HepG2 (cell line): Measurements from ENCODE around the gene PRKCZ. TPM values are rescaled to one million over a fixed set of nuclear protein-coding genes. Genes with fewer than 3 reads are reported as not detected.
A peak's percentile ranks its signal among the peaks of the same experiment; 100 is the strongest.

Source experiments
- ATAC-seq: fragments of 200-7000 bp; cut with Tn5 transposase; 3 replicates; pipeline ENCODE4 v1.9.1; 2020; ENCODE audit warnings: mild to moderate bottlenecking, moderate library complexity
- BruUV-seq: library from RNA; stranded (reverse); fragments of 400-500 nt; replicated peaks from 2 replicates; lab custom pipeline; 2021; lab: Mats Ljungman, UMichigan
- CTCF ChIA-PET: fragments of 300-600 bp; formaldehyde crosslinking; extraction: SDS; loops from one replicate; lab custom pipeline; 2021; ENCODE audit warnings: low total read pairs, inconsistent platforms, low intra/inter-chr PET ratio; lab: Yijun Ruan, JAX
- POLR2A ChIA-PET: fragments of 350-600 bp; sonication (Branson Sonifier 250); formaldehyde crosslinking; loops from one replicate; lab custom pipeline; 2020; ENCODE audit warnings: antibody characterized with exemption, inconsistent platforms; lab: Yijun Ruan, JAX
- DNase-seq: peaks from one replicate; pipeline ENCODE4 v3.0.0-alpha.2; 2015; ENCODE audit warnings: low spot score
- FAIRE-seq: peaks from 3 replicates; lab custom pipeline; 2011; peaks lifted over from hg19 to GRCh38; lab: Jason Lieb, UNC
- H2AFZ ChIP-seq: one replicate; pipeline ENCODE4 v1.6.1; 2011; ENCODE audit warnings: low read length, inconsistent platforms
- H3K27ac ChIP-seq: fragments of 300-600 bp; 3 replicates; pipeline ENCODE4 v1.8.0; 2011; ENCODE audit warnings: mixed run types, mild to moderate bottlenecking, mixed read lengths, low read length, inconsistent platforms; ENCODE audit not compliant: insufficient read depth; ENCODE audit errors: extremely low read length
- H3K27me3 ChIP-seq, 2 experiments: fragments of 200-600 bp in 1 of 2; 2 replicates in 1 of 2; 3 replicates in 1 of 2; pipeline versions ENCODE4 v1.6.0 to v1.8.0; 2011; ENCODE audit warnings: low read length in 2 of 2, mild to moderate bottlenecking in 2 of 2, moderate library complexity in 2 of 2, inconsistent platforms in 1 of 2; ENCODE audit not compliant: insufficient read depth in 2 of 2, control insufficient read depth in 1 of 2
- H3K36me3 ChIP-seq, 2 experiments: fragments of 200-600 bp in 1 of 2; replicated peaks in 1 of 2; 2 replicates in 1 of 2; 3 replicates in 1 of 2; pipeline versions ENCODE4 v1.5.1 to v1.8.0; 2011; ENCODE audit warnings: low read length in 2 of 2, inconsistent platforms in 1 of 2; ENCODE audit not compliant: insufficient read depth in 2 of 2, control insufficient read depth in 1 of 2
- H3K4me1 ChIP-seq: 2 replicates; pipeline ENCODE4 v1.5.1; 2012; ENCODE audit warnings: low read length, inconsistent platforms; ENCODE audit not compliant: insufficient read depth
- H3K4me2 ChIP-seq: 2 replicates; pipeline ENCODE4 v1.6.0; 2011; ENCODE audit warnings: low read depth, low read length, inconsistent platforms
- H3K4me3 ChIP-seq, 3 experiments: fragments of 200-600 bp in 1 of 3; sonication (generic), shearing (Covaris generic) in 1 of 3; replicated peaks in 1 of 3; 2 replicates each; pipeline ENCODE4 v1.5.1; 2011 to 2016; ENCODE audit warnings: low read length in 3 of 3, inconsistent platforms in 2 of 3, low read depth in 2 of 3, mild to moderate bottlenecking in 2 of 3, control low read depth in 1 of 3, mixed read lengths in 1 of 3; ENCODE audit not compliant: insufficient read depth in 1 of 3
- H3K79me2 ChIP-seq: one replicate; pipeline ENCODE4 v1.6.1; 2011; ENCODE audit warnings: low read length, inconsistent platforms; ENCODE audit not compliant: insufficient read depth
- H3K9ac ChIP-seq: 2 replicates; pipeline ENCODE4 v1.6.0; 2011; ENCODE audit warnings: mild to moderate bottlenecking, low read depth, low read length, inconsistent platforms; ENCODE audit not compliant: insufficient read depth
- H3K9me3 ChIP-seq: 2 replicates; pipeline ENCODE4 v1.5.1; 2012; ENCODE audit warnings: mild to moderate bottlenecking, low read length
- H4K20me1 ChIP-seq: 2 replicates; pipeline ENCODE4 v1.6.0; 2011; ENCODE audit warnings: inconsistent platforms, mild to moderate bottlenecking, low read length, moderate library complexity; ENCODE audit not compliant: insufficient read depth
- CREB1 ChIP-seq, 2 experiments: fragments of 450-650 bp in 1 of 2; IDR thresholded peaks; 2 replicates each; pipeline ENCODE4 v1.6.1; 2016 to 2017; ENCODE audit warnings: control low read depth in 1 of 2, mild to moderate bottlenecking in 1 of 2, missing compliant biosample characterization in 1 of 2, missing genetic modification characterization in 1 of 2
- GABPA ChIP-seq, 2 experiments: IDR thresholded peaks; 2 replicates each; pipeline ENCODE4 v1.6.1; 2011 to 2016; ENCODE audit warnings: low read depth in 2 of 2, low read length in 1 of 2, missing biosample characterization in 1 of 2, missing genetic modification characterization in 1 of 2
- HNRNPLL ChIP-seq: fragments of 200-400 bp; formaldehyde crosslinking; IDR thresholded peaks from 2 replicates; pipeline ENCODE4 v1.6.1; 2017; ENCODE audit warnings: mild to moderate bottlenecking, low read depth, low read length; ENCODE audit not compliant: poor library complexity, severe bottlenecking
- KDM5B ChIP-seq: sonication (generic); formaldehyde crosslinking; IDR thresholded peaks from 2 replicates; pipeline ENCODE4 v1.4.0; 2020; ENCODE audit warnings: missing genetic modification reagents, mild to moderate bottlenecking, borderline replicate concordance
- POLR2A ChIP-seq, 2 experiments: IDR thresholded peaks; 2 replicates each; pipeline ENCODE4 v1.6.1; 2011; ENCODE audit warnings: low read depth in 2 of 2, low read length in 2 of 2, mild to moderate bottlenecking in 1 of 2, moderate library complexity in 1 of 2; ENCODE audit not compliant: insufficient read depth in 1 of 2
- RBM22 ChIP-seq: fragments of 200-400 bp; formaldehyde crosslinking; optimal IDR thresholded peaks from 2 replicates; pipeline ENCODE3; 2017; ENCODE audit warnings: mild to moderate bottlenecking, low read length, moderate library complexity
- SPEN ChIP-seq: sonication (generic); formaldehyde crosslinking; IDR thresholded peaks from 2 replicates; pipeline ENCODE4 v1.5.1; 2020; ENCODE audit warnings: low read depth, mild to moderate bottlenecking, missing genetic modification reagents
- SUZ12 ChIP-seq: fragments of 150-350 bp; IDR thresholded peaks from 2 replicates; pipeline ENCODE4 v1.6.1; 2014; ENCODE audit warnings: low read depth, low read length
- ZFYVE20 ChIP-seq: sonication (generic); formaldehyde crosslinking; IDR thresholded peaks from 2 replicates; pipeline ENCODE4 v1.8.0; 2023; ENCODE audit warnings: low read depth, mild to moderate bottlenecking, moderate library complexity, missing genetic modification reagents, borderline replicate concordance
- ZNF282 ChIP-seq: fragments of 450-650 bp; IDR thresholded peaks from 2 replicates; pipeline ENCODE4 v1.6.1; 2018; ENCODE audit not compliant: partially characterized antibody
- ZNF432 ChIP-seq: sonication (generic); formaldehyde crosslinking; IDR thresholded peaks from 2 replicates; pipeline ENCODE4 v1.5.0; 2020; ENCODE audit warnings: missing genetic modification reagents, mild to moderate bottlenecking, borderline replicate concordance
- ZNF468 ChIP-seq: sonication (generic); formaldehyde crosslinking; IDR thresholded peaks from 2 replicates; pipeline ENCODE4 v1.8.0; 2022; ENCODE audit warnings: mild to moderate bottlenecking, moderate library complexity, missing genetic modification reagents
- ZNF713 ChIP-seq: sonication (generic); formaldehyde crosslinking; IDR thresholded peaks from 2 replicates; pipeline ENCODE4 v1.4.0; 2020; ENCODE audit warnings: mild to moderate bottlenecking, missing genetic modification reagents
- ZNF839 ChIP-seq: sonication (generic); formaldehyde crosslinking; IDR thresholded peaks from 2 replicates; pipeline ENCODE4 v1.4.0; 2020; ENCODE audit warnings: missing genetic modification reagents, mild to moderate bottlenecking, borderline replicate concordance
- WGBS: methylation state at CpG from one replicate; pipeline ENCODE4 v1.1.6; 2017; ENCODE audit warnings: low lambda C conversion rate; 5-methylcytosine and 5-hydroxymethylcytosine counted together
- in situ Hi-C: cut with HindIII; loops from 2 replicates; pipeline ENCODE4 v1.10.0; 2017; ENCODE audit warnings: low pct_unique_long_range_greater_than_20kb; ENCODE audit not compliant: extremely low pct_ligation_motif_present
- intact Hi-C: fragments of 100-400 bp; cut with micrococcal nuclease; formaldehyde crosslinking; loops from one replicate; pipeline ENCODE4 v1.10.0; 2022; ENCODE audit not compliant: unreplicated experiment
- polyA plus RNA-seq, 8 experiments: library from polyadenylated mRNA; depleted of rRNA in 3 of 8; stranded (reverse) in 7 of 8; unstranded in 1 of 8; fragments of >200 nt; fragmentation: Illumina TruSeq in 4 of 8; extraction: Trizol in 4 of 8; gene quantifications; 2 replicates each; pipeline versions ENCODE4 v1.2.1 to v1.2.3, GENCODE V29; 2011 to 2016; ENCODE audit warnings: low read depth in 4 of 8, missing spikeins in 1 of 8, mixed read lengths in 1 of 8; ENCODE audit not compliant: insufficient read depth in 1 of 8
- total RNA-seq, 5 experiments: library from RNA; depleted of rRNA; stranded (reverse); fragments of >200 nt; fragmentation: Illumina TruSeq; extraction: Trizol; gene quantifications; 2 replicates each; pipeline ENCODE4 v1.2.3, GENCODE V29; 2016; ENCODE audit warnings: low read depth in 1 of 5
- TF ChIP-seq, protein P1 (sequence below): sonication (generic); formaldehyde crosslinking; IDR thresholded peaks from 2 replicates; pipeline ENCODE4 v1.4.0; 2020; ENCODE audit warnings: missing genetic modification reagents, borderline replicate concordance
- TF ChIP-seq, protein P2 (sequence below): sonication (generic); formaldehyde crosslinking; IDR thresholded peaks from 2 replicates; pipeline ENCODE4 v1.4.0; 2020; ENCODE audit warnings: mild to moderate bottlenecking, missing genetic modification reagents
- TF ChIP-seq, protein P3 (sequence below): sonication (generic); formaldehyde crosslinking; IDR thresholded peaks from 2 replicates; pipeline ENCODE4 v1.8.0; 2022; ENCODE audit warnings: missing genetic modification reagents, low read depth, mild to moderate bottlenecking, borderline replicate concordance

PRKCZ gene
- total and polyA plus RNA-seq, 2 of the 13 experiments (the other 11 are each of a cell fraction or from before 2014, with no cell fraction given), result 34.7 to 85.2 TPM

DNA sequence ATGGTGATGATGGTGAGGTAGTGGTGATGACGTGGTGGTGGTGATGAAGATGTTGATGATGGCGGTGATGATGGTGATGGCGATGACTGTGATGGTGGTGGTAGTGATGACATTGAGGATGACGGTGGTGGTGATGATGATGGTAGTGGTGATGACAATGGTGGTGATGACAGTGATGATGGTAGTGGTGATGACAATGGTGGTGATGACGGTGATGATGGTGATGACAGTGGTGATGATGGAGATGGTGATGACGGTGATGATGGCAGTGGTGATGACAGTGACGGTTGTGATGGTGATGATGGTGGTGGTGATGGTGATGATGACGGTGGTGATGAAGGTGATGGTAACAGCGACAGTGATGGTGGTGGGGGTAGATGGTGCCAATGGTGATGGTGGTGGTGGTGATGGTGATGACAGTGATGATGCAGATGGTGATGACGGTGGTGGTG, 105.0 kb downstream of the PRKCZ start (continued):
- TF ChIP-seq, protein P1, sequence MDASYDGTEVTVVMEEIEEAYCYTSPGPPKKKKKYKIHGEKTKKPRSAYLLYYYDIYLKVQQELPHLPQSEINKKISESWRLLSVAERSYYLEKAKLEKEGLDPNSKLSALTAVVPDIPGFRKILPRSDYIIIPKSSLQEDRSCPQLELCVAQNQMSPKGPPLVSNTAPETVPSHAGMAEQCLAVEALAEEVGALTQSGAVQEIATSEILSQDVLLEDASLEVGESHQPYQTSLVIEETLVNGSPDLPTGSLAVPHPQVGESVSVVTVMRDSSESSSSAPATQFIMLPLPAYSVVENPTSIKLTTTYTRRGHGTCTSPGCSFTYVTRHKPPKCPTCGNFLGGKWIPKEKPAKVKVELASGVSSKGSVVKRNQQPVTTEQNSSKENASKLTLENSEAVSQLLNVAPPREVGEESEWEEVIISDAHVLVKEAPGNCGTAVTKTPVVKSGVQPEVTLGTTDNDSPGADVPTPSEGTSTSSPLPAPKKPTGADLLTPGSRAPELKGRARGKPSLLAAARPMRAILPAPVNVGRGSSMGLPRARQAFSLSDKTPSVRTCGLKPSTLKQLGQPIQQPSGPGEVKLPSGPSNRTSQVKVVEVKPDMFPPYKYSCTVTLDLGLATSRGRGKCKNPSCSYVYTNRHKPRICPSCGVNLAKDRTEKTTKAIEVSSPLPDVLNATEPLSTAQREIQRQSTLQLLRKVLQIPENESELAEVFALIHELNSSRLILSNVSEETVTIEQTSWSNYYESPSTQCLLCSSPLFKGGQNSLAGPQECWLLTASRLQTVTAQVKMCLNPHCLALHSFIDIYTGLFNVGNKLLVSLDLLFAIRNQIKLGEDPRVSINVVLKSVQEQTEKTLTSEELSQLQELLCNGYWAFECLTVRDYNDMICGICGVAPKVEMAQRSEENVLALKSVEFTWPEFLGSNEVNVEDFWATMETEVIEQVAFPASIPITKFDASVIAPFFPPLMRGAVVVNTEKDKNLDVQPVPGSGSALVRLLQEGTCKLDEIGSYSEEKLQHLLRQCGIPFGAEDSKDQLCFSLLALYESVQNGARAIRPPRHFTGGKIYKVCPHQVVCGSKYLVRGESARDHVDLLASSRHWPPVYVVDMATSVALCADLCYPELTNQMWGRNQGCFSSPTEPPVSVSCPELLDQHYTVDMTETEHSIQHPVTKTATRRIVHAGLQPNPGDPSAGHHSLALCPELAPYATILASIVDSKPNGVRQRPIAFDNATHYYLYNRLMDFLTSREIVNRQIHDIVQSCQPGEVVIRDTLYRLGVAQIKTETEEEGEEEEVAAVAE (CRISPR knock-in tag), result no peak
- no peak for TF ChIP-seq KDM5B (CRISPR knock-in tag)
- TF ChIP-seq ZNF432 (CRISPR knock-in tag), result no peak
- no peak for TF ChIP-seq ZNF713 (CRISPR knock-in tag)
- peak; percentile 98 for TF ChIP-seq CREB1 (IDR thresholded peaks at IDR 0.05)
- TF ChIP-seq CREB1 (CRISPR knock-in tag; IDR thresholded peaks at IDR 0.05), result no peak

DNA sequence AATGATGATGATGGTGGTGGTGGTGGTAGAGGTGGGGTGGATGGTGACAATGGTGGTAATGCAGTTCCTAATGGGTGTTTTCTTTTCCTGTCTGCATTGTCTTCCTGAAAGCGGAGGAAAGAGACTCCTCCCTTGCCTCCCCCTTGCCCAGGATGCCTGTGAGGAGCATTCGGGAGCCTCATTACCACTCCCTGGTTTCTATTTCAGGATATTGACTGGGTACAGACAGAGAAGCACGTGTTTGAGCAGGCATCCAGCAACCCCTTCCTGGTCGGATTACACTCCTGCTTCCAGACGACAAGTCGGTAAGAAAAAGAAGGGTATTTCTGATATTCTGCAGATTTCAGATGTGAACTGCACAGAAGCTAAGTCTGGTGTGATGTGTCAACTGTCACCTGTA, 105.6 kb downstream of the PRKCZ start:
- H4K20me1 ChIP-seq, result peaks cover 3% of the 10 kb centered on the region; the same call in 1 of the 2 replicates
- peaks cover 7% of the 10 kb centered on the region for H3K79me2 ChIP-seq
- TF ChIP-seq RBM22, result no peak
- TF ChIP-seq, protein P2, sequence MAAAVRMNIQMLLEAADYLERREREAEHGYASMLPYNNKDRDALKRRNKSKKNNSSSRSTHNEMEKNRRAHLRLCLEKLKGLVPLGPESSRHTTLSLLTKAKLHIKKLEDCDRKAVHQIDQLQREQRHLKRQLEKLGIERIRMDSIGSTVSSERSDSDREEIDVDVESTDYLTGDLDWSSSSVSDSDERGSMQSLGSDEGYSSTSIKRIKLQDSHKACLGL (CRISPR knock-in tag), result no peak
- TF ChIP-seq SUZ12, result no peak
- no peak for TF ChIP-seq ZNF468 (CRISPR knock-in tag)
- no peak for TF ChIP-seq SPEN (CRISPR knock-in tag)
- TF ChIP-seq ZNF839 (CRISPR knock-in tag), result no peak
- TF ChIP-seq, protein P3, sequence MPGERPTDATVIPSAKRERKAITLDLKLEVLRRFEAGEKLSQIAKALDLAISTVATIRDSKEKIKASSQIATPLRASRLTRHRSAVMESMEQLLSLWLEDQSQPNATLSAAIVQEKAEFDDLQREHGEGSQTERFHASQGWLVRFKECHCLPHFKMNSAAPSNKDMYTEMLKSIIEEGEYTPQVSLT (CRISPR knock-in tag), result no peak
- TF ChIP-seq HNRNPLL, result no peak
- no peak for TF ChIP-seq POLR2A (IDR thresholded peaks at IDR 0.05; ENCODE audit: insufficient read depth in 1 of 2, low read depth in 2 of 2, low read length in 2 of 2)
- no peak for TF ChIP-seq GABPA (IDR thresholded peaks at IDR 0.05; ENCODE audit: low read depth, low read length)
- TF ChIP-seq GABPA (CRISPR knock-in tag; IDR thresholded peaks at IDR 0.05; ENCODE audit: low read depth), result no peak
- TF ChIP-seq ZFYVE20 (CRISPR knock-in tag), result no peak
- no peak for TF ChIP-seq ZNF282
- H3K4me3 ChIP-seq, result no peak overlapping the region
- intact Hi-C loops (no loop called here), in situ Hi-C loops (no loop called here)
- no TSS peak for BruUV-seq
- H3K27me3 ChIP-seq, result no peaks in the 10 kb centered on the region
- FAIRE-seq, result no peak
- H3K9me3 ChIP-seq, result no peaks in the 10 kb centered on the region
- no peaks in the 10 kb centered on the region for H3K4me1 ChIP-seq
- no peak overlapping the region for H3K4me2 ChIP-seq
- CTCF ChIA-PET, result no interaction called here
- no peak for DNase-seq
- POLR2A ChIA-PET, result no interaction called here
- H2AFZ ChIP-seq, result no peak overlapping the region
- ATAC-seq, result no peak
- H3K36me3 ChIP-seq, result peaks cover 39 to 81% of the 10 kb centered on the region in 2 experiments
- H3K27ac ChIP-seq, result no peak overlapping the region
- no peak overlapping the region for H3K9ac ChIP-seq
- WGBS, result 95% methylated on average over 6 of the region's 6 CpGs
